HG03175 (cell line): ENCODE measurements around the gene KRTAP5-9.
"Not testable (repeated sequence)": the region's sequence is repeated elsewhere in the genome, so short reads cannot be mapped to it uniquely, and the experiment has no call there.

Experiments used
- ATAC-seq: cut with Tn5 transposase; IDR thresholded peaks from one replicate; pipeline ENCODE4 v1.9.1; 2021; ENCODE audit warnings: mild to moderate bottlenecking, moderate library complexity; ENCODE audit not compliant: unreplicated experiment

The KRTAP5-9 gene

GRCh38 chr11:71581826-71582225, 33.6 kb downstream of the KRTAP5-9 start:
- ATAC-seq, result no peak

- no peak for ATAC-seq
These were observed 34.2 kb downstream of the KRTAP5-9 start, which contains the start of gene KRTAP5-11 for GRCh38 chr11:71582309-71582895. Gene KRTAP5-11, minus strand, starts transcription at chr11:71582875. Its CDS starts 38 bp downstream, at chr11:71582837.

- ATAC-seq, result not testable (repeated sequence)
These were observed 34.7 kb downstream of the KRTAP5-9 start for GRCh38 chr11:71582969-71583368.

- not testable (repeated sequence) for ATAC-seq
These were observed 37.5 kb downstream of the KRTAP5-9 start for GRCh38 chr11:71585673-71586072.

GRCh38 chr11:71588314-71588713, 40.1 kb downstream of the KRTAP5-9 start:
- not testable (repeated sequence) for ATAC-seq

GRCh38 chr11:71588822-71589545, 40.8 kb downstream of the KRTAP5-9 start:
- ATAC-seq, result not testable (repeated sequence)

GRCh38 chr11:71589546-71589920, 41.3 kb downstream of the KRTAP5-9 start:
- not testable (repeated sequence) for ATAC-seq
